PFSK-1 (cell line): ENCODE results near the gene GRB10.

Experiments used
- FOXP2 ChIP-seq: optimal IDR thresholded peaks from 2 replicates; pipeline ENCODE3; 2011; ENCODE audit warnings: borderline replicate concordance, control low read depth, inconsistent platforms; ENCODE audit not compliant: insufficient read depth; ENCODE audit errors: extremely low read length, extremely low read depth
- POLR2AphosphoS5 ChIP-seq: IDR thresholded peaks from 2 replicates; pipeline ENCODE4 v1.6.1; 2012; ENCODE audit warnings: low read depth, mild to moderate bottlenecking, control low read depth, low read length, moderate library complexity
- REST ChIP-seq, 2 experiments: IDR thresholded peaks; 2 replicates each; pipeline versions ENCODE4 v1.6.1 to v1.8.0; 2011 to 2012; ENCODE audit warnings: low read depth in 2 of 2, low read length in 2 of 2, control low read depth in 1 of 2, inconsistent platforms in 1 of 2, mild to moderate bottlenecking in 1 of 2, moderate library complexity in 1 of 2; ENCODE audit not compliant: insufficient read depth in 1 of 2
- SIN3A ChIP-seq: IDR thresholded peaks from 2 replicates; pipeline ENCODE4 v1.6.1; 2012; ENCODE audit warnings: mild to moderate bottlenecking, low read length, moderate library complexity, borderline replicate concordance; ENCODE audit not compliant: insufficient read depth
- TAF1 ChIP-seq: IDR thresholded peaks from 2 replicates; pipeline ENCODE4 v1.6.1; 2012; ENCODE audit warnings: low read length, control low read depth, borderline replicate concordance; ENCODE audit not compliant: insufficient read depth

Gene GRB10

GRCh38 chr7:50727072-50727471, 55.6 kb downstream of the GRB10 start:
- TF ChIP-seq POLR2AphosphoS5 (no peak), REST (IDR thresholded peaks at IDR 0.05; ENCODE audit: insufficient read depth in 1 of 2, low read depth in 2 of 2, low read length in 2 of 2) (no peak), FOXP2 (no peak), TAF1 (no peak), SIN3A (no peak)

GRCh38 chr7:50725774-50726173, 56.9 kb downstream of the GRB10 start:
- no peak for TF ChIP-seq FOXP2
- TF ChIP-seq REST (IDR thresholded peaks at IDR 0.05; ENCODE audit: insufficient read depth in 1 of 2, low read depth in 2 of 2, low read length in 2 of 2), result no peak
- TF ChIP-seq TAF1, result no peak
- no peak for TF ChIP-seq SIN3A
- TF ChIP-seq POLR2AphosphoS5, result no peak

GRCh38 chr7:50724526-50725520, 57.9 kb downstream of the GRB10 start:
- TF ChIP-seq POLR2AphosphoS5, result no peak
- no peak for TF ChIP-seq REST (IDR thresholded peaks at IDR 0.05; ENCODE audit: insufficient read depth in 1 of 2, low read depth in 2 of 2, low read length in 2 of 2)
- TF ChIP-seq SIN3A, result no peak
- TF ChIP-seq TAF1, result no peak
- peak; percentile 53 for TF ChIP-seq FOXP2

GRCh38 chr7:50723888-50724287, 58.8 kb downstream of the GRB10 start:
- TF ChIP-seq POLR2AphosphoS5, result no peak
- no peak for TF ChIP-seq FOXP2
- no peak for TF ChIP-seq SIN3A
- TF ChIP-seq TAF1, result no peak

- TF ChIP-seq TAF1 (no peak), FOXP2 (no peak), REST (IDR thresholded peaks at IDR 0.05; ENCODE audit: insufficient read depth in 1 of 2, low read depth in 2 of 2, low read length in 2 of 2) (no peak), POLR2AphosphoS5 (no peak), SIN3A (no peak)
These were observed 59.5 kb downstream of the GRB10 start for GRCh38 chr7:50723173-50723572.
